Endodermal cell (in vitro differentiated cells): ENCODE results near the gene GIMAP4. TPM values are rescaled to one million over a fixed set of nuclear protein-coding genes. Genes with fewer than 3 reads are reported as not detected.
"Not testable (repeated sequence)": the region's sequence is repeated elsewhere in the genome, so short reads cannot be mapped to it uniquely, and the experiment has no call there.

Source experiments
- DNase-seq: peaks from one replicate; pipeline ENCODE4 v3.0.0-alpha.2; 2017
- H3K27ac ChIP-seq: 2 replicates; pipeline ENCODE4 v1.5.1; 2013; ENCODE audit warnings: mild to moderate bottlenecking, low read depth, low read length, moderate library complexity
- H3K27me3 ChIP-seq: 2 replicates; pipeline ENCODE4 v1.6.1; 2013; ENCODE audit warnings: mild to moderate bottlenecking, low read length, moderate library complexity; ENCODE audit not compliant: insufficient read depth, control insufficient read depth, poor library complexity, severe bottlenecking
- H3K36me3 ChIP-seq: 2 replicates; pipeline ENCODE4 v1.7.0; 2013; ENCODE audit warnings: mild to moderate bottlenecking, low read length, moderate library complexity; ENCODE audit not compliant: control insufficient read depth, insufficient read depth
- H3K4me1 ChIP-seq: one replicate; pipeline ENCODE4 v1.7.0; 2013; ENCODE audit warnings: low read length; ENCODE audit not compliant: control insufficient read depth, insufficient read depth
- H3K4me3 ChIP-seq: 2 replicates; pipeline ENCODE4 v1.5.1; 2013; ENCODE audit warnings: mild to moderate bottlenecking, low read length, moderate library complexity
- H3K9ac ChIP-seq: 2 replicates; pipeline ENCODE4 v1.6.1; 2013; ENCODE audit warnings: mild to moderate bottlenecking, low read length, moderate library complexity; ENCODE audit not compliant: poor library complexity, severe bottlenecking; ENCODE audit errors: extremely low read depth
- H3K9me3 ChIP-seq: 2 replicates; pipeline ENCODE4 v1.6.1; 2013; ENCODE audit warnings: mild to moderate bottlenecking, low read length, moderate library complexity; ENCODE audit not compliant: control insufficient read depth
- H3K27ac Mint-ChIP-seq: 2 replicates; pipeline ENCODE4 v1.8.0; 2020; ENCODE audit warnings: mixed read lengths
- H3K27me3 Mint-ChIP-seq: 2 replicates; pipeline ENCODE4 v1.8.0; 2021; ENCODE audit warnings: mild to moderate bottlenecking, mixed read lengths; ENCODE audit not compliant: insufficient read depth
- H3K36me3 Mint-ChIP-seq: 2 replicates; pipeline ENCODE4 v1.8.0; 2020; ENCODE audit warnings: low read depth, mixed read lengths
- H3K4me1 Mint-ChIP-seq: 2 replicates; pipeline ENCODE4 v1.8.0; 2020; ENCODE audit warnings: mixed read lengths
- H3K4me3 Mint-ChIP-seq: 2 replicates; pipeline ENCODE4 v1.8.0; 2020; ENCODE audit warnings: mild to moderate bottlenecking, moderate library complexity, mixed read lengths
- H3K9me3 Mint-ChIP-seq: 2 replicates; pipeline ENCODE4 v1.8.0; 2020; ENCODE audit warnings: mild to moderate bottlenecking, mixed read lengths
- WGBS, 2 experiments: methylation state at CpG; one replicate each; pipeline versions ENCODE4 v1.1.5 to v1.1.7; 2013; ENCODE audit warnings: missing lambda C conversion rate in 2 of 2, mixed read lengths in 1 of 2; ENCODE audit not compliant: insufficient coverage in 1 of 2, insufficient read length in 1 of 2; 5-methylcytosine and 5-hydroxymethylcytosine counted together
- total RNA-seq, 2 donors: library from RNA; stranded (reverse); fragmentation: NEBNext Ultra II Directional in 1 of 2; extraction: Animal tissue kit (Norgen Biotek cat#: 25700) in 1 of 2; gene quantifications; 2 replicates in 1 of 2; 3 replicates in 1 of 2; pipeline ENCODE4 v1.2.1, GENCODE V29; 2021
- TF ChIP-seq, protein P1 (sequence below): fragments of 200-600 bp; sonication (generic); conservative IDR thresholded peaks from 2 replicates; pipeline ENCODE4 v1.5.0; 2021; ENCODE audit warnings: antibody characterized with exemption, mild to moderate bottlenecking

GIMAP4 gene
- total RNA-seq, 2 donors from 2014 or later = 0.33 TPM; not detected in 1

DNA sequence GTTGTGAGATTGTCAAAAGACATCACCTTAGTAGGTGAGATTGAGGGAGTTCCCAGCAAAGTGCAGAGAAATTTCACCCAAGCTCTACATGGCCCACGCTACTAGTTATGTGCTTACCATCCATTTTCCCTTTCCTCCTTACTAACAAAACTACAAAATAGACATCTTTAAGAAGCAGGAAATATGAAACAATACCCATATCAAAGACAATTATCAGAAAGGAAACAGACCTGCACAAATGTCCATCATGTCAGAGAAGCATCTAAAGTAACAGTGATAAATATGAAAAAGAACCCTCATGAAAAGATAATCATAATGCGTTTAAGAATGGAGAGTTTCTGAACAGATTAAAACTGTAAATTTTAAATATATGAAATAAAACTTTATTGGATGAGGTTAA is 28.2 kb downstream of the GIMAP4 start:
- Mint-ChIP-seq H3K27me3 (peaks cover 10% of the 10 kb centered on the region), H3K9me3 (peaks cover 82% of the 10 kb centered on the region), H3K36me3 (no peaks in the 10 kb centered on the region), H3K4me3 (no peak overlapping the region), H3K4me1 (no peaks in the 10 kb centered on the region), H3K27ac (no peak overlapping the region)
- no peak for DNase-seq
- Histone ChIP-seq H3K27me3 (no peaks in the 10 kb centered on the region), H3K27ac (no peak overlapping the region), H3K4me3 (no peak overlapping the region), H3K36me3 (no peaks in the 10 kb centered on the region), H3K9me3 (peaks cover 4% of the 10 kb centered on the region), H3K4me1 (no peaks in the 10 kb centered on the region), H3K9ac (no peak overlapping the region)
- TF ChIP-seq, protein P1, sequence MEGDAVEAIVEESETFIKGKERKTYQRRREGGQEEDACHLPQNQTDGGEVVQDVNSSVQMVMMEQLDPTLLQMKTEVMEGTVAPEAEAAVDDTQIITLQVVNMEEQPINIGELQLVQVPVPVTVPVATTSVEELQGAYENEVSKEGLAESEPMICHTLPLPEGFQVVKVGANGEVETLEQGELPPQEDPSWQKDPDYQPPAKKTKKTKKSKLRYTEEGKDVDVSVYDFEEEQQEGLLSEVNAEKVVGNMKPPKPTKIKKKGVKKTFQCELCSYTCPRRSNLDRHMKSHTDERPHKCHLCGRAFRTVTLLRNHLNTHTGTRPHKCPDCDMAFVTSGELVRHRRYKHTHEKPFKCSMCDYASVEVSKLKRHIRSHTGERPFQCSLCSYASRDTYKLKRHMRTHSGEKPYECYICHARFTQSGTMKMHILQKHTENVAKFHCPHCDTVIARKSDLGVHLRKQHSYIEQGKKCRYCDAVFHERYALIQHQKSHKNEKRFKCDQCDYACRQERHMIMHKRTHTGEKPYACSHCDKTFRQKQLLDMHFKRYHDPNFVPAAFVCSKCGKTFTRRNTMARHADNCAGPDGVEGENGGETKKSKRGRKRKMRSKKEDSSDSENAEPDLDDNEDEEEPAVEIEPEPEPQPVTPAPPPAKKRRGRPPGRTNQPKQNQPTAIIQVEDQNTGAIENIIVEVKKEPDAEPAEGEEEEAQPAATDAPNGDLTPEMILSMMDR = no peak
- WGBS, 2 experiments = 49% methylated on average over 2 of the region's 2 CpGs; no CpG with 5 or more reads in 1 of the 2 experiments

DNA sequence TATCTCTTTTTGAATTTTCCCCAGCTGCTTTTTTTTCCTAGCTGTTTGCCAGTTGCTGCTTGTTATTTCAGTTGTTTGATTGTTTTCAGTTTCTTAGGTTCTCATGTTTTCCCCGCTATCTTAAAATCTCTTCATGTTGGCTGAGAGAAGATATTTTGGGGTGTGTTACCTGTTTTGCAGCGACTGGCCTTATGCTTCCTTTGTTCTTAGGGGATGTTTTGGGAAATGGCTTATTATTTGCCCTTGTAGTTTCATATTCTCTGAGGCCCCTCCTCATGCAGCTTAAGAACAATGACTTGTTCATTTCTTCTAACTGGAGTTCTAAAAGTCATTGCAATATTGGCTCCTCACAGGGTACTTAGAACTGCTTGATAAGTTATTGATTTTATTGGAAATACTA is 36.4 kb downstream of the GIMAP4 start:
- not testable (repeated sequence) for H3K9ac ChIP-seq, H3K36me3 Mint-ChIP-seq, DNase-seq, H3K36me3 ChIP-seq, H3K27me3 ChIP-seq, H3K4me3 ChIP-seq, H3K4me3 Mint-ChIP-seq, H3K4me1 ChIP-seq, H3K27ac Mint-ChIP-seq, H3K9me3 ChIP-seq, H3K27ac ChIP-seq, H3K4me1 Mint-ChIP-seq
- 84% methylated on average over 2 of the region's 2 CpGs; no CpG with 5 or more reads in 1 of the 2 experiments for WGBS, 2 experiments
- peaks cover 24% of the 10 kb centered on the region for H3K27me3 Mint-ChIP-seq
- H3K9me3 Mint-ChIP-seq = peaks cover 76% of the 10 kb centered on the region

GRCh38 chr7:150610233-150610632 is 43.0 kb downstream of the GIMAP4 start:
- Mint-ChIP-seq H3K4me3 (no peak overlapping the region), H3K36me3 (no peaks in the 10 kb centered on the region), H3K27me3 (peaks cover 49% of the 10 kb centered on the region)

More at GRCh38 chr7:150610233-150610632, 43.0 kb downstream of the GIMAP4 start:
- Mint-ChIP-seq H3K9me3 (peaks cover 43% of the 10 kb centered on the region), H3K4me1 (no peaks in the 10 kb centered on the region), H3K27ac (no peak overlapping the region)
- Histone ChIP-seq H3K27me3 (peaks cover 42% of the 10 kb centered on the region), H3K27ac (no peak overlapping the region), H3K36me3 (no peaks in the 10 kb centered on the region), H3K9me3 (no peaks in the 10 kb centered on the region), H3K4me3 (no peak overlapping the region), H3K4me1 (no peaks in the 10 kb centered on the region), H3K9ac (no peak overlapping the region)
- 75% methylated on average over 1 of the region's 1 CpG; no CpG with 5 or more reads in 1 of the 2 experiments for WGBS, 2 experiments
- DNase-seq = no peak
- TF ChIP-seq, protein P1 = no peak
